ENCODE measurements around the gene EYS. TPM values are rescaled to one million over a fixed set of nuclear protein-coding genes. Genes with fewer than 3 reads are reported as not detected.

EYS gene
- total and polyA plus RNA-seq, 8 donors = 0.55 to 0.58 TPM; not detected in 6

DNA sequence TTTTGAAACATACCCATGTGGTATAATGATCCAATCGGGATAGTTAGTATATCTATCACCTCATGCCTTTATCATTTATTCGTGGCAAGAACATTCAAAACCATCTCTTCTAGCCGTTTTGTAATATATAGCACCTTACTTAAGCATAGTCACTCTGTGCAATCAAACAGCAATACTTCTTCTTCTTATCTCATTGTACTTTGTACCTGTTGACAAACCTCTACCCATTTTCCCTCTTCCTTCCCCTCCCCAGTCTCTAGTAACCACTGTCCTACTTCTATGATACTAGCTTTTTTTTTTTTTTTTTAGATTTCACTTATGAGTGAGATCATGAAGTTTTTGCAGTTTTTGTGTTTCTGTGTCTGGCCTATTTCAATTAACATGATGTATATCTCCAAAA is 296.7 kb downstream of the EYS start:
- Histone ChIP-seq H3K4me3 (no peak overlapping the region), H3K9me3 (peaks cover 0 to 9% (median 0%) of the 10 kb centered on the region in 4 donors), H3K27me3 (no peaks in the 10 kb centered on the region), H3K36me3 (no peaks in the 10 kb centered on the region), H3K4me1 (no peaks in the 10 kb centered on the region), H3K27ac (no peak overlapping the region)
- intact Hi-C loops (cut with DNase I; ENCODE audit: low total_unique reads) = no loop called here
- peak in 1 of 2 donors; percentile 6 for DNase-seq
- WGBS, 5 donors = 54 to 72% (median 65%) methylated on average over 3 of the region's 3 CpGs
- TF ChIP-seq POLR2A (IDR thresholded peaks at IDR 0.05) = no peak
- no peak for TF ChIP-seq EP300 (IDR thresholded peaks at IDR 0.05)
- no peak for TF ChIP-seq CTCF (IDR thresholded peaks at IDR 0.05)
- no peak for TF ChIP-seq POLR2AphosphoS5 (IDR thresholded peaks at IDR 0.05)

DNA sequence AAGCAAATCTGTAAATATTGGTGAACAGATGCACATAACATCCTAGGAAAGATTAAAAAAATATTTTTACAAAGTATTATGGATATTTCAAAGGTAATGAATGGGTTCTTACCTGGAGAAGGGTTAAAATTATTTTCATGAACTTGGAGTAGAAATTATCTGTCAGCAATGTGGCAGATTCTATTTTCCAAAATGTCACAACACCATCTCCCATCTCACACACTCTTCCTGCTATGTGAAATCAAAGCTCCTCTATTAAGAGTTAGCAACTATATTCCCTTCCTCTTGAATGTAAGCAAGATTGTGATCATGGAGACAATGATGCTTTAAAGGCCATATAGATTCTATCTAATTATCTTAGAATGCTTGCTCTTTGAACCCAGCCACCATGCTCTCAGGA is 304.5 kb downstream of the EYS start:
- H3K9me3 ChIP-seq = no peaks in the 10 kb centered on the region
- H3K27me3 ChIP-seq = no peaks in the 10 kb centered on the region
- no peak overlapping the region for H3K27ac ChIP-seq
- H3K4me3 ChIP-seq = no peak overlapping the region
- no peaks in the 10 kb centered on the region for H3K4me1 ChIP-seq
- no peak for DNase-seq
- TF ChIP-seq EP300 (IDR thresholded peaks at IDR 0.05) = no peak
- TF ChIP-seq POLR2A (IDR thresholded peaks at IDR 0.05) = no peak
- TF ChIP-seq POLR2AphosphoS5 (IDR thresholded peaks at IDR 0.05) = no peak
- TF ChIP-seq CTCF (IDR thresholded peaks at IDR 0.05) = no peak
- intact Hi-C loops (cut with DNase I; ENCODE audit: low total_unique reads) = no loop called here
- no peaks in the 10 kb centered on the region for H3K36me3 ChIP-seq

DNA sequence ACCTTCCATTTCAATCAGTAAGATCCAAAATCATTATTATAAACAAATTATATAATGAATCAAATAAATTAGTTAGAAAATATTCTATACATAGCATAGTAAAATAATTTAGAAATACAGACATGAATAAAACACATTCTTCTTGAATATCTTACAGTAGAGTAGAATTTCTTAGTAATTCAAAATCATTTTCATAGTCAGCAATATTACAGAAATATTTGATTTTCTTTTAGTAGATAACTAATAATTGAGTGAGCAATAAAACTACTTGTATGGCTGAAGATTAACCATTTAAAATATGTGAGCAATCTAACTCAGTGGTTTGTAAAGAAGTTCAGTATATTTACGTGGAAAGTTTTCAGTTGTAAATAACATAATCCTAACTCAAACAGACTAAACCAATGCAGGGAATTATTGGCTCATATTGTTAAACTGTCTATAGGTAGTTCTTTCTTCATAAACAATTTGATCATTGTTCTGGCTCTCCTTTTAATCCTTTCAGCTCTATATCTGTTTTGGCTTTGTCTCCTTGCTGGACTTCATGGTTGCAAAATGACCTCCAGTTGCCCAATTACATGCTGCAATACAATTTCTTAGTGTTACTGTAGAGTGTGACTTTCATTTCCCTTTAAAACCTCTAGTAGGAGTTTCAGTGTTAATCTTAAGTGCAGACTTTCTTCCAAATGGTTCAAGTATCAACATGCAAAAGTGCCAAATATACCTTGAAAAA is 307.5 kb downstream of the EYS start:
- no peaks in the 10 kb centered on the region for H3K27me3 ChIP-seq
- H3K9me3 ChIP-seq = no peaks in the 10 kb centered on the region
- 30 to 68% (median 50%) methylated on average over 1 of the region's 1 CpG for WGBS, 5 donors
- H3K27ac ChIP-seq = no peak overlapping the region
- no peak for DNase-seq
- no peaks in the 10 kb centered on the region for H3K4me1 ChIP-seq
- intact Hi-C loops (cut with DNase I; ENCODE audit: low total_unique reads) = no loop called here
- TF ChIP-seq EP300 (IDR thresholded peaks at IDR 0.05) (no peak), POLR2A (IDR thresholded peaks at IDR 0.05) (no peak), POLR2AphosphoS5 (IDR thresholded peaks at IDR 0.05) (no peak), CTCF (IDR thresholded peaks at IDR 0.05) (no peak)
- H3K4me3 ChIP-seq = no peak overlapping the region
- no peaks in the 10 kb centered on the region for H3K36me3 ChIP-seq

DNA sequence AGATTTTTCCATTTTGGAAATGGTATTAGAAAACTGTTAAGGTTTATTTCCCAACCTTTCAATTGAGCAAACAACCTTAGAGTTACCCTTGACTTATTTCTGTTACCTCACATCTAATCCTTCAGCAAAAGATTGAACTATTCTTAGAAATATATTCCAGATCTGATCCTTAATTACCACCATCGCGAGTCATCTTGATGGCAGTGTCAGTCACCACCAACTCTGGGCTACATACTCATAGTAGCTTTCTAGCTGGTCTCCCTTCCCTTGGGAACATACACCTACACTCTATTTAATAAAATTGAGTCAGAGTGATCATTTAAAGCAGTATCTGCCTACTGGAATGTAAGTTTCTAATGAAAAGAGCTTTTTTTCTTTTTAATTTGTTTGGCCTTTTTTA is 308.2 kb downstream of the EYS start:
- Histone ChIP-seq H3K4me1 (no peaks in the 10 kb centered on the region), H3K4me3 (no peak overlapping the region), H3K36me3 (no peaks in the 10 kb centered on the region), H3K27me3 (no peaks in the 10 kb centered on the region), H3K27ac (no peak overlapping the region), H3K9me3 (no peaks in the 10 kb centered on the region)
- WGBS, 5 donors = 85 to 95% (median 89%) methylated on average over 2 of the region's 2 CpGs
- intact Hi-C loops (cut with DNase I; ENCODE audit: low total_unique reads) = no loop called here
- no peak for TF ChIP-seq EP300 (IDR thresholded peaks at IDR 0.05)
- TF ChIP-seq CTCF (IDR thresholded peaks at IDR 0.05) = no peak
- TF ChIP-seq POLR2A (IDR thresholded peaks at IDR 0.05) = no peak
- TF ChIP-seq POLR2AphosphoS5 (IDR thresholded peaks at IDR 0.05) = no peak
- DNase-seq = no peak

Data from stomach (tissue), 9 donors.